ENCODE results near the gene NLRC5.

Gene NLRC5

GRCh38 chr16:56988948-56989945 lies at the start of gene NLRC5:
NLRC5 (plus strand) TSS chr16:56989557; CDS start chr16:57020713, 31,156 bp downstream.
- peak; percentile 84 for DNase-seq

- no peak for DNase-seq
These were observed 49.6 kb upstream of the NLRC5 start for GRCh38 chr16:56939801-56940200.

DNA sequence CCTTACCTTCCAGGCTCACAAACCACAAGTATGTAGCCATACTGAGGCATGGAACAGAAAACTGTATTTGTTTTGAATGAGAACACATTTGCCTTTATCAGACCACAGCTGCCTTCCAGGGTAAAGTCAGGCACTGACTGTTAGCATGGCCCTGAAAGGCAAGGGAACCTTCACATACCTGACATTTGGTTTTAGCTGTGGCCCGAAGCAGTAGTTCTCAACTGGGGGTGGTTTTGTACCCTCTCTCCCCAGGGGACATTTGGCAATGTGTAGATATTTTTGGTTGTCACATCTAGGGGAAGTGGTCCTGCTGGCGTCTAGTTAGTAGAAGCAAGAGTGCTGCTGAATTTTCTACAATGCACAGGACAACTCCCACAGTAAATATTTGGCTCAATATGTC lies 48.3 kb upstream of the NLRC5 start:
- no peak for DNase-seq

DNA sequence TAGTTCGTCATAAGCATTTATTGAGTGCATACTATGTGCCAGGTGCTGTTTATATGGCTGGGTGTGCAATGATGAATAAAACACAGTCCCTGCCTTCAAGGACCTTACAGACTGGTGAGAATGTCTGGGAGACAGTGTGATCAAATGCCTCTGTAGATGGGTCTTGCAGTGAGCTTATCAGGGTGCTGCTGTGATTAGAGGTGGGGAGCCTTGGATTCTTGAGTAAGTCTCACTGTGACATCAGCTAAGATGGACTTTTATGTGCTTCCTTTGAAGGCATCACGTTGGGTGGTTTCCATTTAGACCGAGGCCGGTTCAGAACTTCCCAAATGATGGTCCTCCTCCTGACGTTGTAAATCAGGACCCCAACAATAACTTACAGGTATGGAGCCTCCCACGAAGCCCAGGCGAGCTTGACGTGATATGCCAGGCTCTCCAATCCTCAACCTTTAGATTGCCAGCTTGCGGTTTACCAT lies 47.5 kb upstream of the NLRC5 start:
- no peak for DNase-seq

- no peak for DNase-seq
These were observed 45.5 kb upstream of the NLRC5 start for GRCh38 chr16:56943761-56944375.

GRCh38 chr16:56944954-56945839 lies 44.2 kb upstream of the NLRC5 start:
- no peak for DNase-seq

- DNase-seq = no peak
These were observed 43.4 kb upstream of the NLRC5 start for GRCh38 chr16:56945847-56946527.

GRCh38 chr16:56946767-56947603 lies 42.4 kb upstream of the NLRC5 start:
- DNase-seq = no peak

DNA sequence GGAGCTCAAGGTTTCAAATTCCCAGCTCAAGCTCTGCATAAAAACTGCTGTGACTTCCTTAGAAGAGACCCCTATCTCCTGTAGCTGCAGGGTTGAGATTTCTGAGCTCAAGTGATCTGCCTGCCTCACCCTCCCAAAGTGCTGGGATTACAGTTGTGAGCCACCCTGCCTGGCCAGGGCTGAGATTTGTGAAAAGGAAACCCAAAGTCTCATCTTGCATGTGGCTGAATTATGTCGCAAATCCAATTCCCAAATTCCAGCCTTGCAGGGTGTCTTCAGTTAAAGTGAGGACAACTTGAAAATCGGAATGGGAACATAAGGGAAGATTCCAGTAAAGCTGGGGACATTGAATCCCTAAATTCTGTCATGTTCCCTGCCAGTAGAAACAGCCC lies 41.8 kb upstream of the NLRC5 start:
- DNase-seq = no peak

- DNase-seq = no peak
These were observed 41.1 kb upstream of the NLRC5 start for GRCh38 chr16:56948234-56948633.

GRCh38 chr16:56950051-56950450 lies 39.3 kb upstream of the NLRC5 start:
- no peak for DNase-seq

DNA sequence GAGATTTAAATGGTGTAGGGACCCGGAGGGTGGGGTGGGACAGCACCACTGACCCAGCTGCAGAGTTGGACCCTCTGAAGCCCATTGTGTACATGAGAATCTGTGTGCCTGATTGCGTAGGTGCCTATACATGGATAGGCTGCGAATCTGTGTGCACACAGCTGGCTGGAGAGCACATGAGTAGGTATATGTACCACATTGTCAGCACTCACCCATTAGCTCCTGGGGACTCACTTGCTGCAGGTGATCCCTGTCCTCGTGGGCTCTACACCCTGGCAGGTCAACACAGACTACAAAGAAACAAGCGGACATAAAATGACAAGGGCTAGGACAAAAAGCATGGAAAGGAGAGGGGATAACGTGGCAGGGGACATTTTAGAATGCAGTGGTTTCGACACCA lies 38.9 kb upstream of the NLRC5 start:
- no peak for DNase-seq

GRCh38 chr16:56950881-56951771 lies 38.2 kb upstream of the NLRC5 start:
- peak; percentile 46 for DNase-seq

GRCh38 chr16:56953006-56953405 lies 36.4 kb upstream of the NLRC5 start:
- DNase-seq = no peak

- DNase-seq = no peak
These were observed 33.3 kb upstream of the NLRC5 start for GRCh38 chr16:56956076-56956475.

GRCh38 chr16:56956756-56957155 lies 32.6 kb upstream of the NLRC5 start:
- no peak for DNase-seq

- no peak for DNase-seq
These were observed 28.6 kb upstream of the NLRC5 start for GRCh38 chr16:56960681-56961281.

DNA sequence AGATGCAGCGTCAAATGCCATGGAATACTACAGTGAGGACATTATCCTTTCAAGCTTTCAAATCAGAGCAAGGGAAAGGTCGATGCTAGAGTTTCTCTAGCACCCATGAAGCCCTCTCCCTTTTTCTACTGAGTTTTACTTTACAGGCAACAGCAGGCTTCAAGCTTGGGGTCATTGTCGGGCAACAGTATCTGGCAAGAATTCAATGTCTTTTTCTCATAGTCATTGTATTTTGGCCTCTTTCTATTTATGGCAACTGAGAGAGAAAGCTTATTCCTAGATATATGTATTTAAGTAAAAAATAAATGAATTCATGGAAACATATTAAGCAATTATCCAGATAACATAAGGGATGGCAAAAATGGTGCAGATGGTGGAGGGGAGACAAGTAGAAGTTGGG lies 28.0 kb upstream of the NLRC5 start:
- DNase-seq = no peak

DNA sequence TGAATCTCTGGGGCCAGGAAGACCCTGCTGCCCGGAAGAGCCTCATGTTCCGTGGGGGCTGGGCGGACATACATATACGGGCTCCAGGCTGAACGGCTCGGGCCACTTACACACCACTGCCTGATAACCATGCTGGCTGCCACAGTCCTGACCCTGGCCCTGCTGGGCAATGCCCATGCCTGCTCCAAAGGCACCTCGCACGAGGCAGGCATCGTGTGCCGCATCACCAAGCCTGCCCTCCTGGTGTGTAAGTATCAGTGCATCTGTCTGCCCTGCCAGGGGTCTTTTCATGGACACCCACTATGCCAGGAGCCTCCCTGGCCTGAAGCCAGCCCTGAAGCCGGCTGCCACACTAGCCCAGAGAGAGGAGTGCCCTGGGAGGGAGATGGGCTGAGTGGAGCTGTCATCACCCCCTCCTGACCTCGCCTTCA lies 27.5 kb upstream of the NLRC5 start, which contains the start of gene CETP:
TSS of gene CETP (plus strand) at position 100 of the 431 bp plus-strand sequence. CDS start at position 130, 30 bp downstream.
- no peak for DNase-seq
